ENCODE measurements around the gene NPAS3. TPM values are rescaled to one million over a fixed set of nuclear protein-coding genes. Genes with fewer than 3 reads are reported as not detected.

The NPAS3 gene
- total RNA-seq, 1 experiment from 2014 or later: 0.35 TPM

DNA sequence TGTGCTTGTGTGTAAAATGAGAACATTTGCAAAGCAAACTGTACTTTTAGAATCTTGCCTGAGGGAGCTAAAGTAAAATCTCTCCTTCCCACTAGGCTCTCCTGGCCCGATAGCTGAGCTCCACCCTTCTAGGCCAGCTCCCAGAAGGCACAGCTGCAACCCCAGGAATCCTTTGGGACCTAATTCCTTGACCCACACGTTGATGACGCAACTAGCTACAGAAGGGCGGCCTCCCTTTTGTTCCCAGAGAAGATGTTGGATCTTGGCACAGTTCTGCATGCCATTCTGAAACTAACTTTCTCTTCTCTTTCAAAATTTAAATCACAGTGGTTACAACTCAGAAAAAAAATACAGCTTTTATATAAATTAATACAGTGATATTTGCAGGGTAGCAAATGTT lies 744.1 kb downstream of the NPAS3 start:
- H3K27ac Mint-ChIP-seq (ENCODE audit: low read depth, unreplicated experiment): peak overlapping the region; percentile 13
- no peak overlapping the region for H3K4me3 Mint-ChIP-seq (ENCODE audit: unreplicated experiment)
- no peaks in the 10 kb centered on the region for H3K9me3 Mint-ChIP-seq (ENCODE audit: unreplicated experiment)
- TF ChIP-seq, protein P1, sequence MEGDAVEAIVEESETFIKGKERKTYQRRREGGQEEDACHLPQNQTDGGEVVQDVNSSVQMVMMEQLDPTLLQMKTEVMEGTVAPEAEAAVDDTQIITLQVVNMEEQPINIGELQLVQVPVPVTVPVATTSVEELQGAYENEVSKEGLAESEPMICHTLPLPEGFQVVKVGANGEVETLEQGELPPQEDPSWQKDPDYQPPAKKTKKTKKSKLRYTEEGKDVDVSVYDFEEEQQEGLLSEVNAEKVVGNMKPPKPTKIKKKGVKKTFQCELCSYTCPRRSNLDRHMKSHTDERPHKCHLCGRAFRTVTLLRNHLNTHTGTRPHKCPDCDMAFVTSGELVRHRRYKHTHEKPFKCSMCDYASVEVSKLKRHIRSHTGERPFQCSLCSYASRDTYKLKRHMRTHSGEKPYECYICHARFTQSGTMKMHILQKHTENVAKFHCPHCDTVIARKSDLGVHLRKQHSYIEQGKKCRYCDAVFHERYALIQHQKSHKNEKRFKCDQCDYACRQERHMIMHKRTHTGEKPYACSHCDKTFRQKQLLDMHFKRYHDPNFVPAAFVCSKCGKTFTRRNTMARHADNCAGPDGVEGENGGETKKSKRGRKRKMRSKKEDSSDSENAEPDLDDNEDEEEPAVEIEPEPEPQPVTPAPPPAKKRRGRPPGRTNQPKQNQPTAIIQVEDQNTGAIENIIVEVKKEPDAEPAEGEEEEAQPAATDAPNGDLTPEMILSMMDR (IDR thresholded peaks at IDR 0.05; ENCODE audit: unreplicated experiment): no peak
- H3K4me1 Mint-ChIP-seq (ENCODE audit: insufficient read depth, unreplicated experiment): peaks cover 40% of the 10 kb centered on the region
- no TSS peak for BruUV-seq (replicated peaks)
- ChIA-PET CTCF (interaction anchor here (0.6 to 2.7 kb wide), 2 partner anchors 36 to 640 kb away, joined by 3 to 8 read pairs; no protein-coding TSS in a partner anchor), POLR2A (interaction anchor here (0.7 to 2.0 kb wide), 7 partner anchors 9 to 65 kb away, joined by 3 to 7 read pairs (median 4); no protein-coding TSS in a partner anchor)
- peak; percentile 91 for DNase-seq (ENCODE audit: unreplicated experiment)
- H3K36me3 Mint-ChIP-seq (ENCODE audit: insufficient read depth, unreplicated experiment): no peaks in the 10 kb centered on the region
- intact Hi-C loops (cut with micrococcal nuclease): loop anchor here (10.0 kb wide), 1 partner anchor 1108 kb away; no protein-coding TSS in a partner anchor
- H3K27me3 Mint-ChIP-seq (ENCODE audit: insufficient read depth, unreplicated experiment): no peaks in the 10 kb centered on the region

DNA sequence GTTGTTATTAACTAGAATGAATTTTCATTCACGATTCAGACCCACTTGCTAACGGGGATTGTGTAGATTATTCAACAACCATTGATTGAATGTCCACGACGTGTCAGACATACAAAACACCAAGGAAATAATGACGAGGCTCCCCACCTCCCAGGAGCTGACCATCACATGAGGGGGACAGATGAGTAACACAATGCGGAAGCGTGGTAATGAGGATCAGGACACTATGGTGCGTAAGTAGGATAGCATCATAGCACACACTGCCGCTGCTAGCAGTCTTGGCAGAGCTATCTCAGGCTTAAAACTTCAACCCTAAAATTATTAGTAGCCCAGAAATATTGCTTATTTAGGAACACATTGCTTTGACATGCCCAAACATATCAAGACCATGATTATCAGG lies 746.3 kb downstream of the NPAS3 start:
- TF ChIP-seq, protein P1 (IDR thresholded peaks at IDR 0.05; ENCODE audit: unreplicated experiment): no peak
- Mint-ChIP-seq H3K27ac (ENCODE audit: low read depth, unreplicated experiment) (peak overlapping the region; percentile 35), H3K4me3 (ENCODE audit: unreplicated experiment) (no peak overlapping the region), H3K9me3 (ENCODE audit: unreplicated experiment) (no peaks in the 10 kb centered on the region), H3K4me1 (ENCODE audit: insufficient read depth, unreplicated experiment) (peaks cover 29% of the 10 kb centered on the region), H3K36me3 (ENCODE audit: insufficient read depth, unreplicated experiment) (no peaks in the 10 kb centered on the region), H3K27me3 (ENCODE audit: insufficient read depth, unreplicated experiment) (no peaks in the 10 kb centered on the region)
- no peak for DNase-seq (ENCODE audit: unreplicated experiment)
- POLR2A ChIA-PET: no interaction called here
- no TSS peak for BruUV-seq (replicated peaks)
- CTCF ChIA-PET: interaction anchor here (0.6 to 1.1 kb wide), 2 partner anchors 63 to 694 kb away, joined by 3 read pairs; no protein-coding TSS in a partner anchor
- intact Hi-C loops (cut with micrococcal nuclease): loop anchor here (10.0 kb wide), 1 partner anchor 1110 kb away; no protein-coding TSS in a partner anchor

DNA sequence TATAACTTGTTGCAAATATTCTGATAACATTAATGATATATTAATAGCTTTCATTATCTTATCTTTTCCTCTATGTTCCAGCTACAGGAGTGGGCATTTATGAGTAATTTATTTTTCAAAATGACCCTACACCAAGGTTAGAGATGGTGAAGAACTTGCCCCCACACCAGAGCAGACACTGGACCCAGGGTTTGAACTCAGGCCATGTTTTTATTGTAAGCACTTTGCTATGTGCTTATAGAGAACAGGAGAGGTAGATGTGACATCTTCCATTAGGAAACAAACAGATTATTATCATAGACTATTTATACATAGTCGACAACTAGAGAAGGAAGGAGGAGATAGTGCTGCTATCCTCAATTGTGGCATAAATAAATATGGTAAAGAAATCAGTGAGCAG lies 747.0 kb downstream of the NPAS3 start:
- H3K27me3 Mint-ChIP-seq (ENCODE audit: insufficient read depth, unreplicated experiment): no peaks in the 10 kb centered on the region
- no peak overlapping the region for H3K27ac Mint-ChIP-seq (ENCODE audit: low read depth, unreplicated experiment)
- no peaks in the 10 kb centered on the region for H3K9me3 Mint-ChIP-seq (ENCODE audit: unreplicated experiment)
- POLR2A ChIA-PET: no interaction called here
- no TSS peak for BruUV-seq (replicated peaks)
- DNase-seq (ENCODE audit: unreplicated experiment): no peak
- TF ChIP-seq, protein P1 (IDR thresholded peaks at IDR 0.05; ENCODE audit: unreplicated experiment): no peak
- CTCF ChIA-PET: interaction anchor here (0.6 to 1.1 kb wide), 3 partner anchors 64 to 693 kb away, joined by 3 read pairs; no protein-coding TSS in a partner anchor
- peaks cover 29% of the 10 kb centered on the region for H3K4me1 Mint-ChIP-seq (ENCODE audit: insufficient read depth, unreplicated experiment)
- no peaks in the 10 kb centered on the region for H3K36me3 Mint-ChIP-seq (ENCODE audit: insufficient read depth, unreplicated experiment)
- H3K4me3 Mint-ChIP-seq (ENCODE audit: unreplicated experiment): no peak overlapping the region
- intact Hi-C loops (cut with micrococcal nuclease): loop anchor here (10.0 kb wide), 1 partner anchor 1111 kb away; no protein-coding TSS in a partner anchor

DNA sequence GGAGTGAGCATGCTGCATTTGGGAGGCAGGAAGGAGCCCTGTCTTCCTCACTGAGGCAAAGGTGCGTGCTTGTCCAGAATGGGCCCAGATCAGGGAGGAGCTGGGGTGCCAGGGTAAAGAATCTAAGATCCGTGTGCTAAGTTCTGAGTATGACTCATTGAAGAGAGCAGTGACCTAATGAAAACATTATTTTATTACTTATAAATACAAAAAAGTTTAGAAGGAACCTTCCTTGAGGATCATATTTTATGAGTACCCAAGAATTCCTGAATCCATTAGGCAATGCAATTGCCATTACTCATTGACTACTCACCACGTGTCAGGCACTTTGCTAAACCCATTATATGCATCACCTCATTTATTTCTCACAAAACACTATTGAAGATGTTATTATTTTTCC lies 747.5 kb downstream of the NPAS3 start:
- DNase-seq (ENCODE audit: unreplicated experiment): peak; percentile 70
- Mint-ChIP-seq H3K4me3 (ENCODE audit: unreplicated experiment) (no peak overlapping the region), H3K27me3 (ENCODE audit: insufficient read depth, unreplicated experiment) (no peaks in the 10 kb centered on the region), H3K9me3 (ENCODE audit: unreplicated experiment) (no peaks in the 10 kb centered on the region), H3K27ac (ENCODE audit: low read depth, unreplicated experiment) (no peak overlapping the region), H3K36me3 (ENCODE audit: insufficient read depth, unreplicated experiment) (no peaks in the 10 kb centered on the region), H3K4me1 (ENCODE audit: insufficient read depth, unreplicated experiment) (peaks cover 29% of the 10 kb centered on the region)
- TF ChIP-seq, protein P1 (IDR thresholded peaks at IDR 0.05; ENCODE audit: unreplicated experiment): no peak
- ChIA-PET CTCF (interaction anchor here (0.5 to 0.7 kb wide), 2 partner anchors 635 to 1152 kb away, joined by 3 read pairs; no protein-coding TSS in a partner anchor), POLR2A (no interaction called here)
- intact Hi-C loops (cut with micrococcal nuclease): loop anchor here (10.0 kb wide), 1 partner anchor 1111 kb away; no protein-coding TSS in a partner anchor
- no TSS peak for BruUV-seq (replicated peaks)
